Activated CD4-positive, alpha-beta T cell treated with anti-CD3 and anti-CD28 coated beads, Interleukin-2, amount 50 U/mL, for 24 hours (primary cell): ENCODE data around the gene SRSF2.
"Not testable (repeated sequence)": the region's sequence is repeated elsewhere in the genome, so short reads cannot be mapped to it uniquely, and the experiment has no call there.

Experiments used
- DNase-seq, 2 donors: peaks; one replicate each; pipeline ENCODE4 v3.0.0-alpha.2; 2020; ENCODE audit warnings: low read depth in 1 of 2, low spot score in 1 of 2

SRSF2 gene

GRCh38 chr17:76702076-76702475 is 35.1 kb downstream of the SRSF2 start:
- DNase-seq: no peak

GRCh38 chr17:76701471-76701967 is 35.6 kb downstream of the SRSF2 start:
- DNase-seq: no peak

GRCh38 chr17:76700617-76701470 is 36.3 kb downstream of the SRSF2 start:
- DNase-seq: no peak

DNA sequence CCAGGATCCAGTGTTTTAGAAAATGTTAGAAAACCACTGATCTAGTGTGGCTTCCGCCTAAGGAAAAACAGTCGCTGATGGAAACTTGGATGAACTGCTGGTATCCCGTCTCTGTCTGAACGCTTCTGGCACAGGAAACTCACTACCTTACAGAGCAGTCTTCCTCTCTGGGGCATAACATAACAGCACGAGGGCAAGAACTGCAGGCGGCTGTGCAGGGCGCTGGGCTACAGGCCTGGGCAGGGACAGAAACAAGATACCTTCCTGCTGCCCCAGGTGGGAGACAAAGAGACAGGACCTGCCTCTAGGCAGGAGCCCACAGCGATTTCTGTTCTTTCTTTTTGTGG is 36.9 kb downstream of the SRSF2 start:
- no peak for DNase-seq

DNA sequence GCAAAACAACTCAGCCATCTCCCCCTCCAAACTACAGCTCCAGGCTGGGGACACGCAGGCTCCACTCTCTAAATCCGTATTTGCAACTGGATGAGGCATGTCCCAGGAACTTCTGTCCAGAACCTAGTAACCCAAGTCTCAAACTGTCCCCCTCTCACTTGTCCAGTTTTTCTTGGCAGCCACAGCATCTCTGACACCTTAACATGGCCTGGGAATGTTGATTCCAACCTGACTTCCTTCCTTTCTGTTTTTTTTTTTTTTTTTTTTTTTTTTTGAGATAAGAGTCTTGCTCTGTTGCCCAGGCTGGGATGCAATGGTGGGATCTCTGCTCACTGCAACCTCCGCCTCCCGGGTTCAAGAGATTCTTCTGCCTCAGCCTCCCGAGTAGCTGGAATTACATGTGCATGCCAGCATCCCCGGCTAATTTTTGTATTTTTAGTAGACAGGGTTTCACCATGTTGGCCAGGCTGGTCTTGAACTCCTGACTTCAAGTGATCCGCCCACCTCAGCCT is 38.6 kb downstream of the SRSF2 start:
- DNase-seq: not testable (repeated sequence)

DNA sequence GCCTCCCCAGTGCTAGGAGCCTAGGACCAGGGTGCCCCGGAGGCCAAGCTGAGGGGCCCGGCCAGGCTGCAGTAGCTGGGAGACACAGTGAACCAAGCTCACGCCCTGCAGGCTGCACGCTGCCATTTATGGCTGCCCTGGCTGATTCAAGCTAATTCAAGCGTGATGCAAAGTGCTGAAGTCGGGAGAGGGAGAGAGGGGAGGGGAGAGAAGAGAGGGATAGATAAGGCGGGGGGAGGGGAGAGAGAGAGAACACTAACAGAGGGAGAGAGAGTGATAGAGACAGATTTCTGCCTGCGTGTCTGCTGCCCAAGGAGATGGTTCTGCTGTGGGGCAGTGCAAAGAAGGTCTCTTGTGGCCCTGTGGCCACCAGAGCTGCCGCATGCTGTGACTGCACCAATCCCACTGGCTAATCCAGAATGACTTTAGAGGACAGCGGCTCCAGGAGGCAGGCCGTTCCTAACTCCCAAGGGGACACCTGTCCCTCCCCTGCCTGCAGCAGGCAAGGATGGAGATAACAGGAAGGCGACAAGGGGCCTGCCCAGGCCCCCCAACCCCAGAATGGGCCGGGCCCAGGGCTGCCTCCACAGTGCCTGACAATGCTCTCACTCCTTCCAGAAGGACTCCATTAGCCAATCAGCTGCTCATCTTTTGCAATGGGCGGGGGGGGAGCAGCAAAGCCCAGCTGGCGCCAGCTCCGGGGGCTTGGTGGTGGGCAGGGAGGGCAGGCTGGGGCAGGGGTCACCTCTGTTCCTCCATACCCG is 39.2 kb downstream of the SRSF2 start:
- no peak for DNase-seq

- DNase-seq: no peak
Measured at GRCh38 chr17:76696763-76697701, 40.1 kb downstream of the SRSF2 start.

- DNase-seq: no peak
Measured at GRCh38 chr17:76695059-76695831, 41.9 kb downstream of the SRSF2 start.

DNA sequence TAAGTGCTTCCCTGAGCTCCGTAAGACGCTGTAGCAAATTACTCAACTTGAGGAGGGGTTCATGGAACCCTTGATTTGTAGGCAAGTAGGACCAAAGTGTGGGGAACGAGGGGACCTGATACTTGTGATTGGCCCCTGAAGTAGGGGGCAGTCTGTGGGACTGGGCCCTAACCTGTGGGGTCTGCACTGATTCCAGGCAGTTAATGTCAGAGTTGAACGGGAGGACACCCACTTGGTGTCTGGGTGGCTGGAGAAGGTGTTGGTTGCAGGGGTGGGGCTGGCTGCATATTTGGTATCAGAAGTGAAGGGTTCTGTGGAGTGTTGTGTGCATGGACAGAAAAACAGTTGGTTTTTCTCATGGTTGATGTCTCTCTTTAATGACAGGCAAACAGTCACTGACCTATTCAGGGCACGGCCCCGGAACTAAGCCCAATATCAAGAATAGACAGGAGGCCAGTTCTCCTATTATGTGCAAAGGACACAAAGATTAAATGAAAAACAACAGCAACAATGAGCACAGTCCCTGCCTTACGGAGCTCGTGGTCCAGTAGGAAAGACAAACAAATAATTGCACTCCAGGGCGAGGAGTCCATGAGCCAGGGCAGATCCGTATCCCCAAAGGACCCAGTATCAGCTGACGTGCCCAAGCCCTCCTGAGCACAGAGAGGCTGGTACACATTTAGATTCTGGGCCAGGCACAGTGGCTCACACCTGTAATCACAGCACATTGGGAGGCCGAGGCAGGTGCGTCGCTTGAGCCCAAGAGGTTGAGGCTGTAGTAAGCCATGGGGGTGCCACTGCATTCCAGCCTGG is 45.5 kb downstream of the SRSF2 start:
- no peak for DNase-seq

DNA sequence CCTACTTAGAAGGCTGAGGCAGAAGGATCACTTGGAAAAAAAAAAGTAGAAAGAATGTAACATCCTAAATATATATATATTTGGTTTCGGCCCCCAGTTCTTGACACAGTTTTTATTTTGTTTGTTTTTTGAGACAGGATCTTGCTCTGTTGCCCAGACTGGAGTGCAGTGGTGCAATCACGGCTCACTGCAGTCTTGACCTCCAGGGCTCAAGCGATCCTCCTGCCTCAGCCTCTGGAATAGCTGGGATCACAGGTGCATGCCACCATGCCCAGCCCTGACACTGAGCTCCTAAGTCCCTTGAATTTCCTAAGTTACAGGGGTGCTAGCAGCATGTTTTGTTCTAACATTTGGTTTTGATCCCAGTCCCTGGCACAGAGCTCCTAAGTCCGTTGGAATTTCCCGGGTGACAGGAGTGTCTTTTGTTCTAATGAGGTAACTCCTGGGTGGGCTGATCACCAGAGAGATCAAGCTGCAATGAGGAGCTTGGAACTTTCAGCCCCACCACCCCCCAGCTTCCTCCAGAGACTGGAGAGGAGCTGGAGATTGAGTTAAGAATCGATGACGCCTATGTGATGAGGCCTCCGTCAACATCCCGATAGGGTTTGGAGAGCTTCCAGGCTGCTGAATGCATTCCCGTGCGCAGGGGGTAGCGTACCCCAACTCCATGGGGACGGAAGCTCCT is 46.4 kb downstream of the SRSF2 start:
- DNase-seq: no peak

- DNase-seq: no peak
Measured at GRCh38 chr17:76689859-76690258, 47.3 kb downstream of the SRSF2 start.

- no peak for DNase-seq
Measured at GRCh38 chr17:76688165-76688622, 48.9 kb downstream of the SRSF2 start.

DNA sequence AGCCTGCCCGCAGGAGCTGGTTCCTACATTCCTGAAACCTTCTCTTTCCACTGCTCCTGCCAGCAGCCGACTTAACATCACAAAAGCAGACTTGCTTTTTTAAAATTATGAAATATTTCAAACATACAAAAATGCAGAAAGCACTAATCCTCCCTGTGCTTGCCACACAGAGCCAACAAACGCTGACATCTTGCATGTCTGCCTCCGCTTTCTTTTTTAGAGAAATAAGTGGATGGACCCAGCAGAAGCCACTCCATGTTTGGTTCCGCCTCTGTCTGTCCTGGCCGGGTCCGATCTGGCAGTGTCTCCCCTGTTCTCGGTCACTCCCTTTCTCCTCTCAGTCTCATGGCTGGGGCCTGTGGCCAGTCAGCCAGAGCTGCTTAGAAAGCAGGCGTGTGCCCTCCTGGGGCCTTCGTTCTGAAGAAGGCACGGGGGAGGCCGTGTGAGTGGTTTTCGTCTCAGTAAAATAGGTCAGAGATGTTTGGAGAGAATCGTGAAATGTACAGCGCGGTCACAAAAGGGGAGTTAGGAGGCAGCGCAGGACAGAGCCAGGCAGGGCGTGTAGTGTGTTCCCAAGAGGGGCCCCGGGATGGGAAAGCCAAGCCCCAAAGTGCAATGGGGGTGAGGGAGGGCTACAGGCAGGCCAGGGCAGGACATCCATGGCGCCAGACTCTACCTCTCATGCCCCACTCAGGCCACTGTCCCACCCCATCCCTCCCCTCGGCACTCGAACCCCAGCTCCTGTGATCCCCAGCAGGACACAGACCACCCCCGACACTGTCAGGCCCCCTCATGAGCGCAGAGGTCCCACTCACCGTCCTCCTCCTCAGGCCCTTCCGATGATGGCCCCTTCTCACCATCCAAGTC is 49.6 kb downstream of the SRSF2 start:
- no peak for DNase-seq

DNA sequence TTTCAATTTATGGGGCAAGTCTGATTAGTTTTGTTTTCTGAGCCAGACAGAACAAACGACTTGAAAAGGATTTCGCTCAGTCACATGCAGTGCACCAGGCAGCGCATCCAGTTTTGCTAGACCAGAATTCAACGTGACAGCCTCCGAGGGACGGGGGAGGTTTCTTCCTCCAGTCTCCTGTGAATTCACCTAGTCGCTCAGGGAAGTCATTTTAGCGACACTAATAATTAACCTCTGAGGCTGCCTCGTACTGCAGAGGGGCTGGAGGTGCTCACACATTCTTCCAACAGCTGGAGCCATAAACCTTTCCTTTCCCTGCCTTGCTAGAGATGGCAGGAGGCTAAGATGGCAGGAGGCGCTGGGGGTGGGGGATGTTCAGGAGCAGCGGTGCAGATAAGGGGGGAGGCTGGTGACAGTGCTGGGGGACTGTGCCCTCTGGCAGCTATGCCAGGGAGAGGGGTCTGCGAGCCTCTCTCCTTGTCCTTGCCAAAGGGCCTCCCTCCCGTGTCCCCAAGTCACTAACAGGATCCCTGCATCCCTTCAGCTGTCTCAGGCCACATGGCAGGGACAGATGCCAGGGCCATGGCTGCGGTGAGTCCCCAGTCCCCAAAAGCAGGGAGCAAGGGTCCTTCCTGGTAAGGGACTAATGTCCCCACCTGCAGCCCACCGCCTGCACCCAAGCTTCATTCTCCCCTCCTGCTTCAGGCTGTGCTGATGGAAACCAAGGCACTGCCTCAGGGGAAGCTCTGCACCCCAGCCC is 50.4 kb downstream of the SRSF2 start:
- no peak for DNase-seq

DNA sequence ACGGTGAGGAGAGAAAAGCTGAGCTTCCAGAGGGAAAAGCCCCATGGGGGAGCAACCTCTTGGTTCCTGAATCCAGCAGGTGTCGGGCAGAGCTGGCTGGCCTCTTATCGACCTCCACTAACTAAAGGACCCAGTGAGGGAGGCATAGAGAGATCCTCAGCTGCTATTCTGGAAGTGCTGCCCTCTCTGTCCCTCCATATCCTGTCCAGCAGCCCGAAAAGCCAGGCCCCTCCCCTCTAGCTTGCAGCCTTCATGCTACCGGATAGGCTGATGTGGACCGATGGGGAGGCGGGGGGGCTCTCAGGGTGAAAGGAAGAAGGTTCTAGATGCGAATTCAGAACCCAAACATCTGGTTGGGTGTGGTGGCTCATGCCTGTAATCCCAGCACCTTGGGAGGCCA is 51.3 kb downstream of the SRSF2 start:
- no peak for DNase-seq

DNA sequence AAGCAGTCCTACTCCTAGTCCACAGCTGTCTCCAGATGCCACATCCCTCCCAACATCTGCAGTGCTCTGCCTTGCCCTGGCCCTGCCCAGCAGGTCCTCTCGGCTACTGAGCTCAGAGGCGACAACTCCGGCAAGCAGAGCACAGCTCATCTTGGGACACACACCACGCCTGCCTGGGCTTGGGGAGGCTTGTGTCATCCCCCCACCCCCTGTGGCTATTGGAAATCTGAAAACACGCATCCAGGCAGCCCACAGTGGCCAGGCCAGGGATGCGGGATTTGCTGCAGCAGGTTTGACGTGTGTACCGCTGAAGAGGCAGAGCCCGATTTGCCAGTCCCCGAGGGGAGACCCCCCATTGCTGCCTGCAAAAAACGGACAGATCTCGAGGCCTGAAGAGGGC is 51.8 kb downstream of the SRSF2 start:
- DNase-seq: no peak

- no peak for DNase-seq
Measured at GRCh38 chr17:76684756-76685155, 52.4 kb downstream of the SRSF2 start.
